ENCODE results near the gene FYB1. TPM values are rescaled to one million over a fixed set of nuclear protein-coding genes. Genes with fewer than 3 reads are reported as not detected.

The FYB1 gene
- total RNA-seq, 1 experiment from 2014 or later = not detected

- Histone ChIP-seq H4K91ac (ENCODE audit: insufficient read length, low read depth, low read length) (no peak overlapping the region), H3K9ac (ENCODE audit: extremely low read depth, insufficient read length, low read length) (no peak overlapping the region), H2AK5ac (ENCODE audit: insufficient read length, low read length) (no peak overlapping the region), H3K23me2 (ENCODE audit: insufficient read length, low read depth, low read length, poor library complexity, severe bottlenecking) (no peaks in the 10 kb centered on the region), H3K18ac (ENCODE audit: insufficient read length, low read depth, low read length) (no peak overlapping the region), H2BK15ac (ENCODE audit: low read depth, low read length) (no peak overlapping the region), H3K4me1 (ENCODE audit: insufficient read depth, low read length) (no peaks in the 10 kb centered on the region), H4K5ac (ENCODE audit: insufficient read length, low read depth, low read length) (no peak overlapping the region), H2BK5ac (ENCODE audit: insufficient read length, low read length) (no peak overlapping the region), H3K79me1 (ENCODE audit: insufficient read depth, low read depth, low read length, poor library complexity, severe bottlenecking) (no peaks in the 10 kb centered on the region), H4K8ac (replicated peaks; ENCODE audit: insufficient read length, low read depth, low read length) (no peak overlapping the region), H3T11ph (ENCODE audit: low read length) (no peak overlapping the region), H2BK12ac (ENCODE audit: insufficient read length, low read depth, low read length) (no peak overlapping the region), H2AFZ (ENCODE audit: low read length) (no peak overlapping the region), H3K4me2 (ENCODE audit: insufficient read depth, insufficient read length, low read length) (no peak overlapping the region), H3K79me2 (ENCODE audit: insufficient read depth, low read length) (no peaks in the 10 kb centered on the region), H3K27me3 (ENCODE audit: insufficient read depth, low read length) (no peaks in the 10 kb centered on the region), H3K4ac (ENCODE audit: low read depth, low read length) (no peak overlapping the region), H2BK20ac (ENCODE audit: low read depth, low read length, poor library complexity, severe bottlenecking) (no peak overlapping the region), H3K14ac (ENCODE audit: insufficient read depth, low read length) (no peak overlapping the region), H4K20me1 (ENCODE audit: control insufficient read depth, insufficient read depth, insufficient read length) (no peaks in the 10 kb centered on the region), H2BK120ac (ENCODE audit: low read depth, low read length, poor library complexity, severe bottlenecking) (no peak overlapping the region), H3K9me3 (ENCODE audit: control insufficient read depth, low read depth, low read length) (no peaks in the 10 kb centered on the region), H3K27ac (ENCODE audit: insufficient read length, low read depth, low read length) (no peak overlapping the region), H3K56ac (ENCODE audit: insufficient read length, low read depth, low read length) (no peak overlapping the region), H3K23ac (ENCODE audit: insufficient read length, low read depth, low read length) (no peak overlapping the region)
- Mint-ChIP-seq H3K36me3 (ENCODE audit: insufficient read depth in 1 of 3, low read depth in 3 of 3) (no peaks in the 10 kb centered on the region), H3K4me3 (no peak overlapping the region), H3K27me3 (ENCODE audit: low read depth) (no peaks in the 10 kb centered on the region), H3K9me3 (no peaks in the 10 kb centered on the region), H3K27ac (no peak overlapping the region), H3K4me1 (no peaks in the 10 kb centered on the region)
- TF ChIP-seq, protein P1, sequence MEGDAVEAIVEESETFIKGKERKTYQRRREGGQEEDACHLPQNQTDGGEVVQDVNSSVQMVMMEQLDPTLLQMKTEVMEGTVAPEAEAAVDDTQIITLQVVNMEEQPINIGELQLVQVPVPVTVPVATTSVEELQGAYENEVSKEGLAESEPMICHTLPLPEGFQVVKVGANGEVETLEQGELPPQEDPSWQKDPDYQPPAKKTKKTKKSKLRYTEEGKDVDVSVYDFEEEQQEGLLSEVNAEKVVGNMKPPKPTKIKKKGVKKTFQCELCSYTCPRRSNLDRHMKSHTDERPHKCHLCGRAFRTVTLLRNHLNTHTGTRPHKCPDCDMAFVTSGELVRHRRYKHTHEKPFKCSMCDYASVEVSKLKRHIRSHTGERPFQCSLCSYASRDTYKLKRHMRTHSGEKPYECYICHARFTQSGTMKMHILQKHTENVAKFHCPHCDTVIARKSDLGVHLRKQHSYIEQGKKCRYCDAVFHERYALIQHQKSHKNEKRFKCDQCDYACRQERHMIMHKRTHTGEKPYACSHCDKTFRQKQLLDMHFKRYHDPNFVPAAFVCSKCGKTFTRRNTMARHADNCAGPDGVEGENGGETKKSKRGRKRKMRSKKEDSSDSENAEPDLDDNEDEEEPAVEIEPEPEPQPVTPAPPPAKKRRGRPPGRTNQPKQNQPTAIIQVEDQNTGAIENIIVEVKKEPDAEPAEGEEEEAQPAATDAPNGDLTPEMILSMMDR (conservative IDR thresholded peaks at IDR 0.05) = no peak
- WGBS (ENCODE audit: extremely low coverage, insufficient read length, low lambda C conversion rate) = no CpG with 5 or more reads among the region's 7 CpGs
- no peak for DNase-seq
Observed at GRCh38 chr5:39140558-39141168, 78.7 kb downstream of the FYB1 start.

All from H9 (cell line).